Fibroblast of mammary gland (primary cell): ENCODE measurements around the gene PTPRN2.

Experiments
- DNase-seq: peaks from one replicate; pipeline ENCODE4 v3.0.0-alpha.2; 2010; ENCODE audit warnings: low read depth
- H3K4me3 ChIP-seq: 2 replicates; pipeline ENCODE4 v1.5.1; 2011; ENCODE audit warnings: low read depth, mild to moderate bottlenecking, low read length, moderate library complexity; ENCODE audit not compliant: control insufficient read depth
- TF ChIP-seq, protein P1 (sequence below): conservative IDR thresholded peaks from 2 replicates; pipeline ENCODE4 v1.5.1; 2011; ENCODE audit warnings: low read depth, low read length, inconsistent platforms; ENCODE audit not compliant: control insufficient read depth, insufficient read depth

The PTPRN2 gene

DNA sequence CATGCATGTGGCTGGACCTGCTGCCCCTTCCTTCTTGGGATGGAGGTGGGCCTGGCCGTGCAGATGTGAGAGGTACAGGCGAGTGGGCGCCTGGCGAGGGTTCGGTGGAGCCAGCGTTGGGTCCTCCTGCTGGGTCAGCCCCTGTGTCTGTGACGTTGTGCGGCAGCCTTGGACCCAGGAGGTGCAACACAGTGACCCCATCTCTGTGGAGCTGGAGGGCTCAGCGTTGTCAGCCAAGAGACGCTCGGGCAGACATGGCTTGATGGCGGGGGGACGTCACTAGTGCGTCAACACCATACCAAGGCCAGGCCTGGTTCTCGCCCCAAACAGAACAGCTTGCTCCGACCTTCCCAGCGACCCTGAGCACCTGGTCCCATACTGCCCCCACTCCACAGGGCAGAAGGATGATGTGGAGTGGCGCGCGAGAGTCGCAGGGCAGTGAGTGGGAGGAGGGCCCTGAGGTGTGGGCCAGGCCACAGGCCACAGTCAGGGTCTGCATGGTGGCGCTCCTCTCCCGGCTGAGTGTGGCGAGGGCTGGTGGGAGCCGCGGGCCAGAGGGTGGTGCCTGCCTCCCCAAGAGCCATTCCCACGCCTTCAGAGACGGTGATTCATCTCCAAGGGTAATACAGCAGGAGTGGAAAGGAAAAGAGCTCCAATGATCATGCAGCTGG is 1066.4 kb downstream of the PTPRN2 start:
- no peak overlapping the region for H3K4me3 ChIP-seq
- TF ChIP-seq, protein P1, sequence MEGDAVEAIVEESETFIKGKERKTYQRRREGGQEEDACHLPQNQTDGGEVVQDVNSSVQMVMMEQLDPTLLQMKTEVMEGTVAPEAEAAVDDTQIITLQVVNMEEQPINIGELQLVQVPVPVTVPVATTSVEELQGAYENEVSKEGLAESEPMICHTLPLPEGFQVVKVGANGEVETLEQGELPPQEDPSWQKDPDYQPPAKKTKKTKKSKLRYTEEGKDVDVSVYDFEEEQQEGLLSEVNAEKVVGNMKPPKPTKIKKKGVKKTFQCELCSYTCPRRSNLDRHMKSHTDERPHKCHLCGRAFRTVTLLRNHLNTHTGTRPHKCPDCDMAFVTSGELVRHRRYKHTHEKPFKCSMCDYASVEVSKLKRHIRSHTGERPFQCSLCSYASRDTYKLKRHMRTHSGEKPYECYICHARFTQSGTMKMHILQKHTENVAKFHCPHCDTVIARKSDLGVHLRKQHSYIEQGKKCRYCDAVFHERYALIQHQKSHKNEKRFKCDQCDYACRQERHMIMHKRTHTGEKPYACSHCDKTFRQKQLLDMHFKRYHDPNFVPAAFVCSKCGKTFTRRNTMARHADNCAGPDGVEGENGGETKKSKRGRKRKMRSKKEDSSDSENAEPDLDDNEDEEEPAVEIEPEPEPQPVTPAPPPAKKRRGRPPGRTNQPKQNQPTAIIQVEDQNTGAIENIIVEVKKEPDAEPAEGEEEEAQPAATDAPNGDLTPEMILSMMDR, result no peak
- DNase-seq, result no peak

DNA sequence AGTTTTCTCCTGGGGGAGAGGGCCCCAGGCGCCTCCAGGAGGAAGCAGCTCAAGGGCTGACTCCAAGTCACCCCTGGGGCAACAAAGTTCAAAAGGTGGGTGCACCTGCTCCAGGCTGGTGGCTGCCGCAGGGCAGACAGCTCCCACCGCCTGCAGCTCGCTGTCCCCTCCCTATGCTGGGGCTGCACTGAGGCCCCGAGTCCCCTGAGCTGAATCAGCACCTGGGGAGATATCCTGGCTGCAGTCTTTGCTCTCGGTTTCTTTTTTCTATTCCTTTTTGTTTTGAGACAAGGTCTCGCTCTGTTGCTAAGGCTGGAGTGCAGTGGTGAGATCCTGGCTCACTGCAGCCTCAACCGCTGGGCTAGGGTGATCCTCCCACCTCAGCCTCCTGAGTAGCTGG is 1067.4 kb downstream of the PTPRN2 start:
- TF ChIP-seq, protein P1, result no peak
- no peak overlapping the region for H3K4me3 ChIP-seq
- DNase-seq, result no peak

DNA sequence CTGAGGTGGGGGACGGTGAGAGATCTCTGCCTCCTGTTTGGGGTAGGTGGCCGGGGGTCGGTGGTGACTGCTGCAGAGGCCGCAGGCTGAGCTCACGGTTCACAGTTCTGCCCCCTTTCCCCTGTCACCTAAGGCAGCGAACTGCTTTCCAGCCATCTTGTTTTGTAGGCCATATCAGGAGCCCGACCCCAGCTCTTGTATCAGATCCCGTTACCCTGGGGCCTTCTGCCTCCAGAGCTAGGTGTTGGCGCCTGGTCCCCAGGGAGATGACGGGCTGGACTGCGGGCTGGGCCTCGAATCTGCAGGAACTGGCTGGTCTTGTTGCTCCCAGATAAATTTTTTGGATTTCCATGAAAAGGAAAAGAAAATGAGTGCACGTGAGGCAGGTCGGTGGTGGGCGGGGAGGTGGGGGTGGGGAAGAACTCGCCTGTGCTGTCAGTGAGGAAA is 1067.8 kb downstream of the PTPRN2 start:
- TF ChIP-seq, protein P1, result no peak
- DNase-seq, result no peak
- no peak overlapping the region for H3K4me3 ChIP-seq

DNA sequence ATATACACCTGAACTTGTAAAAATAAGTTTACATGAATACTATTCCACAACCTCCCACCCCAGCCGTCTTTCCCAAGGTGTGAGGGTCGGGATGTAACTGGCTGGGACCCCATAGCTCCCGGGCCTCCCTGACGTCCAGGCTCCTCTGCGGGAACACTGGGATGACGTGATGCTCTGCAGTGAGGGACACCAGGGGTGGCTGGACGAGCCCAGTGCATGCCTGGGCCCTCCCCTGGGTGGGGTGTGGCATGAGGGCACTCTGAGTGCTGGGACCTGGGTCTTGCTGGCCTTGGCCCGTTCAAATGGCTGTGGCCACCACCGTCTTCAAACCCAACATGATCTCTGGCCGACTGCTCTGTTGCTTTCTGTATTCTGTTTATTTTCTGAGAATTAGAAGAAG is 1068.4 kb downstream of the PTPRN2 start:
- no peak for DNase-seq
- TF ChIP-seq, protein P1, result no peak
- no peak overlapping the region for H3K4me3 ChIP-seq

DNA sequence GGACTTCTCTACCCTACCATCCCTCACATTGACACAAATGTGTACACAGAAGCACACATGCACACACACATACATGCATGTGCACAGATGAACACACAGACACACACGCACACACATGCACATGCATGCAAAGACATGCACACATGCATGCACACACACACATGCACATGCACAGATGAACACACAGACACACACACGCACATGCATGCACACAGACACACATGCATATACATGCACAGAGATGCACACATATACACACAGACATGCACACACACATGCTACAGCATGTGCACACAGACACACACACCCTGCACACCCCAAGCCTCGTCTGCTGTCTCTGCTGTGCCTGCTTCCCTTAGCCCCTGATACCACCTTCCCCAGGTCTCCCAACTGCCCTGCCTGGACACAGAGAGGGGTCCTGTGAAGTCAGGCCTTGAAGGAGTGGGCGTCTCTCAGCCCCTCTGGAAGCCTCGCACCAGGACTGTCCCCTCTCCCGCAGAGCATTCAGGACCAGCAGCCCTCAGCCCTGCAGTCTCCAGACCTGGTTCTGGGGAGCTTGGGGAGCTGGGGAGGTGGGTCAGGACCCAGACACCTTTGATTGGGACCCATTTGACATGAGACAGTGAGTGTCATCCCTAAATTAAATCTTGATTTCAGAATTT is 1069.0 kb downstream of the PTPRN2 start:
- no peak overlapping the region for H3K4me3 ChIP-seq
- TF ChIP-seq, protein P1, result no peak
- DNase-seq, result no peak

DNA sequence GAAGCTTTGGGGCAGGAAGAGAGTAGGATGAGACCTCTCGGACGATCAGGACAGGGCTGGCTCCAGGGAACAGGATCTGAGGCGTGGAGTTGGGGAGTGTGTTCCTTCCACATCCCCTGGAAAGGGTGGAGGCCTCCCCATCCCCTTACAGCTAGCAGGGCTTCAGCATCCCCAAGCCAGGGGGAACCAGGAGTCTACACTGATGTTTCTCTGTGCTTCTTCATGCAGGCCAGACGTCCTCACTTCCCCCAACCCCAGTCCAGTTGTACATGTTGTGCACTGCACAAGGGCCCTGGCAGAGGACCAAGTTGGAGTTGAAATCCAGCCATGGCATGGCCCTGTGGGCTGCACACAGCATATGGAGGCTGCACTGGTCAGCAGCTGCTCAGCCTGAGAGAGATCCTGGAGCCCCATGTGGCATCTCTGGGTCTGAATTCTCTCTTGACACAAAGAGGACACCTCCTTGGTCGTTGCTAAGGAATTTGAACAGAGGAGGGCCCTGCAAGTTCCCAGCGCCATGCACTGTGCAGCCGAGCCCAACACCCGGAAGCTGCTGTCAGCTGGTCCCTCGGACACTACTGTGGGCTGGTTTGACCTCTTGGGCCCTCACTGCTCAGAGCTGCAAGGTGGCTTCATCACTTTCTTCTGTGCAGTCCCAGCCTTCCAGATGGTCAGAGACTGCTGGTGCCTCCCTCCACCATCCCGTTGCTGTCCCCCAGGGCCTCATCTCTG is 1069.7 kb downstream of the PTPRN2 start:
- TF ChIP-seq, protein P1, result no peak
- H3K4me3 ChIP-seq, result no peak overlapping the region
- DNase-seq, result no peak
